Neutrophil (primary cell): ENCODE results near the gene DYNC1I1.

Source experiments
- H3K27ac ChIP-seq: fragments of 200-600 bp; sonication (generic); 2 replicates; pipeline ENCODE4 v1.5.1; 2016; ENCODE audit warnings: mild to moderate bottlenecking, moderate library complexity
- H3K27me3 ChIP-seq: fragments of 200-600 bp; sonication (generic); 2 replicates; pipeline ENCODE4 v1.6.0; 2016; ENCODE audit warnings: mild to moderate bottlenecking
- H3K36me3 ChIP-seq: fragments of 200-600 bp; sonication (generic); 2 replicates; pipeline ENCODE4 v1.5.1; 2017
- H3K4me1 ChIP-seq, 2 experiments: fragments of 200-600 bp in 1 of 2; sonication (generic) in 1 of 2; 1 replicate in 1 of 2; 2 replicates in 1 of 2; pipeline versions ENCODE4 v1.5.1 to v1.6.1; 2013 to 2016; ENCODE audit warnings: low read depth in 1 of 2, low read length in 1 of 2, mild to moderate bottlenecking in 1 of 2, moderate library complexity in 1 of 2; ENCODE audit not compliant: control insufficient read depth in 1 of 2, insufficient read depth in 1 of 2
- H3K4me3 ChIP-seq, 2 experiments: fragments of 200-600 bp in 1 of 2; sonication (generic) in 1 of 2; 1 replicate in 1 of 2; 2 replicates in 1 of 2; pipeline ENCODE4 v1.5.1; 2013 to 2016; ENCODE audit warnings: low read depth in 1 of 2, low read length in 1 of 2, mild to moderate bottlenecking in 1 of 2, moderate library complexity in 1 of 2
- H3K9me3 ChIP-seq: fragments of 200-600 bp; sonication (generic); 2 replicates; pipeline ENCODE4 v1.5.1; 2016
- TF ChIP-seq, protein P1 (sequence below): fragments of 200-600 bp; sonication (generic); IDR thresholded peaks from 2 replicates; pipeline ENCODE4 v1.5.1; 2016; ENCODE audit warnings: antibody characterized with exemption

DYNC1I1 gene

DNA sequence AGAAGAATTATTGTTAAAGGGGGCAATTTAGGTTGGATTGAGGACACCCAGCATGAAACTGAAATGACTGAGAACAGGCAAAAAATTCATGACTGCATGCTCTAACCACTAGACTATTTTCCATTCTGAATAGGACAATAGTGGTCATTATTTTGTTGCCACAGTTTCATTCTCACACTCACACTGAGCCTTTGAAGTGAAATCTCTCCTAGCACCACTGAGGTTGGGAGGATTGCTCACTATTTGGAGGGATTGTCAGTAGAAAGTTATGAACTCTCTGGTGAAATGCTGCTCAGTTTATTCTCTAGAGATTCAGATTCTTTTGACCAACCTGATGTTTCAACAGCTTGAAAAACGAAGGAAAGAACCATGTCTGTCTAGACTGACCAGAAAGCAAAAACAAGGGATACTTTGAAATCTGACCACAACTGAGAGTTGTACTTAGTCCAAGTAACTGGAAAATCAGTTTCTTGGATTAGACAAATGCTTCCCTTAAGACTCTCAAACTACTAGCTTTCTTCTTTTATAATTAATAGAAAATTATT, 191.2 kb downstream of the DYNC1I1 start:
- TF ChIP-seq, protein P1, sequence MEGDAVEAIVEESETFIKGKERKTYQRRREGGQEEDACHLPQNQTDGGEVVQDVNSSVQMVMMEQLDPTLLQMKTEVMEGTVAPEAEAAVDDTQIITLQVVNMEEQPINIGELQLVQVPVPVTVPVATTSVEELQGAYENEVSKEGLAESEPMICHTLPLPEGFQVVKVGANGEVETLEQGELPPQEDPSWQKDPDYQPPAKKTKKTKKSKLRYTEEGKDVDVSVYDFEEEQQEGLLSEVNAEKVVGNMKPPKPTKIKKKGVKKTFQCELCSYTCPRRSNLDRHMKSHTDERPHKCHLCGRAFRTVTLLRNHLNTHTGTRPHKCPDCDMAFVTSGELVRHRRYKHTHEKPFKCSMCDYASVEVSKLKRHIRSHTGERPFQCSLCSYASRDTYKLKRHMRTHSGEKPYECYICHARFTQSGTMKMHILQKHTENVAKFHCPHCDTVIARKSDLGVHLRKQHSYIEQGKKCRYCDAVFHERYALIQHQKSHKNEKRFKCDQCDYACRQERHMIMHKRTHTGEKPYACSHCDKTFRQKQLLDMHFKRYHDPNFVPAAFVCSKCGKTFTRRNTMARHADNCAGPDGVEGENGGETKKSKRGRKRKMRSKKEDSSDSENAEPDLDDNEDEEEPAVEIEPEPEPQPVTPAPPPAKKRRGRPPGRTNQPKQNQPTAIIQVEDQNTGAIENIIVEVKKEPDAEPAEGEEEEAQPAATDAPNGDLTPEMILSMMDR = no peak
- no peaks in the 10 kb centered on the region for H3K36me3 ChIP-seq
- no peak overlapping the region for H3K27ac ChIP-seq
- no peak overlapping the region for H3K4me3 ChIP-seq
- H3K27me3 ChIP-seq = no peaks in the 10 kb centered on the region
- H3K9me3 ChIP-seq = no peaks in the 10 kb centered on the region
- no peaks in the 10 kb centered on the region for H3K4me1 ChIP-seq

- no peaks in the 10 kb centered on the region for H3K4me1 ChIP-seq
- H3K9me3 ChIP-seq = no peaks in the 10 kb centered on the region
- no peaks in the 10 kb centered on the region for H3K27me3 ChIP-seq
- TF ChIP-seq, protein P1 = no peak
- H3K27ac ChIP-seq = no peak overlapping the region
- no peaks in the 10 kb centered on the region for H3K36me3 ChIP-seq
- no peak overlapping the region for H3K4me3 ChIP-seq
These were observed 199.4 kb downstream of the DYNC1I1 start for GRCh38 chr7:95971716-95972115.

DNA sequence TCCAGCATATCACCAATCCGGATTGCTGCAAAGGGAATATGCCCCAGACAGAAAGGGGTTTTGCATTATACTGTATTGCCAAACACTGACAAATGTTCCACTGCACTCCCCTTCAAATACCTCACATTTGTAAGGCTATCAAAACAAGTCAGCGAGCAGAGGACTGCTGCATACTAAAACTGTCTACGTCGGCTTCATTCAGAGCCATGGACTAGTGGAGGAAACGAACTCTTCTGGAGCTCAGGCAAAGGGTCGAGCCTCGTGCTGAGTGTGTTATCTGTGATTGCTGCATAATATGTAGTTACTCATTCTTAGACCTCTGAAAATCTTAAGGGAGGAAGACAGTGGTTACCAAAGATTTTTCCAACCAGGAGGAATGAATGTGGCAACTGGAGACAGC, 200.2 kb downstream of the DYNC1I1 start:
- Histone ChIP-seq H3K9me3 (no peaks in the 10 kb centered on the region), H3K27ac (no peak overlapping the region), H3K4me1 (no peaks in the 10 kb centered on the region), H3K4me3 (no peak overlapping the region), H3K27me3 (no peaks in the 10 kb centered on the region), H3K36me3 (no peaks in the 10 kb centered on the region)
- TF ChIP-seq, protein P1 = no peak

DNA sequence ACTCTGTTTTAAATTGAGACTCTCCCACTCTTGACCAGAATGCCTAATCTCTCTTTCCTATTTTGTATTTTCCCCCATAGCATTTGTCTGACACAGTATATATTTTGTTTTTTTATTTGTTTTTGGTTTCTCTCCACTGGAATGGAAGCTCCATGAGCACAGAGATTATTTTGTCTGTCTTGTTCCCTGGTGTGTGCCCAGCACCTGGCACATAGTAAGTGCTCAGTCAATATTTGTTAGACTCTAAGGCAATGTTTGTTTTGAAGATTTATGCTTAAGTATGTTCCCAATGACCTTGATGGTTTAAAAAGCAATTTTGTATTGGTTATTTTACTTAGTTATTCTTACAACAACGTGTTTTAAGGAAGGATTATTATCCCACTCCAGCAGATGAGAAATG, 201.8 kb downstream of the DYNC1I1 start:
- TF ChIP-seq, protein P1 = no peak
- Histone ChIP-seq H3K27ac (no peak overlapping the region), H3K4me1 (no peaks in the 10 kb centered on the region), H3K4me3 (no peak overlapping the region), H3K9me3 (no peaks in the 10 kb centered on the region), H3K36me3 (no peaks in the 10 kb centered on the region), H3K27me3 (no peaks in the 10 kb centered on the region)

- TF ChIP-seq, protein P1 = no peak
- Histone ChIP-seq H3K27ac (no peak overlapping the region), H3K4me1 (no peaks in the 10 kb centered on the region), H3K4me3 (no peak overlapping the region), H3K36me3 (no peaks in the 10 kb centered on the region), H3K9me3 (no peaks in the 10 kb centered on the region), H3K27me3 (no peaks in the 10 kb centered on the region)
These were observed 204.2 kb downstream of the DYNC1I1 start for GRCh38 chr7:95976369-95977060.
